Endothelial cell of hepatic sinusoid (primary cell): ENCODE measurements around the gene HGF.
"Not testable (repeated sequence)": the region's sequence is repeated elsewhere in the genome, so short reads cannot be mapped to it uniquely, and the experiment has no call there.

Experiments
- in situ Hi-C: cut with HindIII; loops from 2 replicates; pipeline ENCODE4 v1.10.0; 2017; ENCODE audit warnings: low sequenced_read_pairs

HGF gene

GRCh38 chr7:81769891-81770727 lies at the start of gene HGF:
Gene HGF (minus strand): TSS chr7:81770047. CDS start chr7:81769971, 76 bp downstream.
- in situ Hi-C loops: no loop called here

- in situ Hi-C loops: no loop called here
These were observed 46.5 kb upstream of the HGF start for GRCh38 chr7:81816312-81816711.

GRCh38 chr7:81812866-81813476 lies 43.1 kb upstream of the HGF start:
- in situ Hi-C loops: not testable (repeated sequence)

- in situ Hi-C loops: no loop called here
These were observed 42.4 kb upstream of the HGF start for GRCh38 chr7:81811956-81812865.

GRCh38 chr7:81810476-81811155 lies 40.8 kb upstream of the HGF start:
- in situ Hi-C loops: no loop called here

GRCh38 chr7:81808310-81808709 lies 38.5 kb upstream of the HGF start:
- in situ Hi-C loops: not testable (repeated sequence)

- in situ Hi-C loops: no loop called here
These were observed 33.4 kb upstream of the HGF start for GRCh38 chr7:81803267-81803666.

GRCh38 chr7:81802251-81802650 lies 32.4 kb upstream of the HGF start:
- in situ Hi-C loops: no loop called here

GRCh38 chr7:81801532-81801931 lies 31.7 kb upstream of the HGF start:
- in situ Hi-C loops: no loop called here

- in situ Hi-C loops: no loop called here
These were observed 22.0 kb upstream of the HGF start for GRCh38 chr7:81791568-81792518.

- in situ Hi-C loops: no loop called here
These were observed 20.8 kb upstream of the HGF start for GRCh38 chr7:81790686-81791085.

GRCh38 chr7:81790120-81790500 lies 20.3 kb upstream of the HGF start:
- in situ Hi-C loops: no loop called here

GRCh38 chr7:81789406-81790119 lies 19.7 kb upstream of the HGF start:
- in situ Hi-C loops: no loop called here

- in situ Hi-C loops: no loop called here
These were observed 18.4 kb upstream of the HGF start for GRCh38 chr7:81788246-81788645.

- in situ Hi-C loops: no loop called here
These were observed 14.0 kb upstream of the HGF start for GRCh38 chr7:81783818-81784217.

GRCh38 chr7:81780914-81781693 lies 11.3 kb upstream of the HGF start:
- in situ Hi-C loops: no loop called here

GRCh38 chr7:81779706-81780105 lies 9.9 kb upstream of the HGF start:
- in situ Hi-C loops: no loop called here

GRCh38 chr7:81777697-81778096 lies 7.8 kb upstream of the HGF start:
- in situ Hi-C loops: no loop called here
